Measurements from ENCODE around the gene UBE2E2.

UBE2E2 gene

GRCh38 chr3:23489300-23490158 is 286.4 kb downstream of the UBE2E2 start:
- DNase-seq (ENCODE audit: low read depth), result no peak
- TF ChIP-seq MYC (IDR thresholded peaks at IDR 0.05; ENCODE audit: low read depth, low read length) (no peak), MAX (IDR thresholded peaks at IDR 0.05; ENCODE audit: low read depth, low read length) (no peak), POLR2A (IDR thresholded peaks at IDR 0.05; ENCODE audit: extremely low read depth, insufficient read length) (no peak), CTCF (IDR thresholded peaks at IDR 0.05; ENCODE audit: low read depth, low read length) (no peak)
- H3K4me3 ChIP-seq (ENCODE audit: low read depth, low read length), result no peak overlapping the region

- DNase-seq (ENCODE audit: low read depth), result no peak
- no peak overlapping the region for H3K4me3 ChIP-seq (ENCODE audit: low read depth, low read length)
- TF ChIP-seq MYC (IDR thresholded peaks at IDR 0.05; ENCODE audit: low read depth, low read length) (no peak), POLR2A (IDR thresholded peaks at IDR 0.05; ENCODE audit: extremely low read depth, insufficient read length) (no peak), CTCF (IDR thresholded peaks at IDR 0.05; ENCODE audit: low read depth, low read length) (no peak), MAX (IDR thresholded peaks at IDR 0.05; ENCODE audit: low read depth, low read length) (no peak)
Measured at GRCh38 chr3:23490459-23490858, 287.3 kb downstream of the UBE2E2 start.

GRCh38 chr3:23492057-23492456 is 288.9 kb downstream of the UBE2E2 start:
- H3K4me3 ChIP-seq (ENCODE audit: low read depth, low read length), result no peak overlapping the region
- TF ChIP-seq CTCF (IDR thresholded peaks at IDR 0.05; ENCODE audit: low read depth, low read length) (no peak), MAX (IDR thresholded peaks at IDR 0.05; ENCODE audit: low read depth, low read length) (no peak), MYC (IDR thresholded peaks at IDR 0.05; ENCODE audit: low read depth, low read length) (no peak), POLR2A (IDR thresholded peaks at IDR 0.05; ENCODE audit: extremely low read depth, insufficient read length) (no peak)
- no peak for DNase-seq (ENCODE audit: low read depth)

- no peak overlapping the region for H3K4me3 ChIP-seq (ENCODE audit: low read depth, low read length)
- no peak for TF ChIP-seq POLR2A (IDR thresholded peaks at IDR 0.05; ENCODE audit: extremely low read depth, insufficient read length)
- no peak for TF ChIP-seq MYC (IDR thresholded peaks at IDR 0.05; ENCODE audit: low read depth, low read length)
- no peak for TF ChIP-seq CTCF (IDR thresholded peaks at IDR 0.05; ENCODE audit: low read depth, low read length)
- TF ChIP-seq MAX (IDR thresholded peaks at IDR 0.05; ENCODE audit: low read depth, low read length), result no peak
- no peak for DNase-seq (ENCODE audit: low read depth)
Measured at GRCh38 chr3:23493889-23494288, 290.8 kb downstream of the UBE2E2 start.

- no peak overlapping the region for H3K4me3 ChIP-seq (ENCODE audit: low read depth, low read length)
- no peak for DNase-seq (ENCODE audit: low read depth)
- TF ChIP-seq POLR2A (IDR thresholded peaks at IDR 0.05; ENCODE audit: extremely low read depth, insufficient read length), result no peak
Measured at GRCh38 chr3:23494967-23495366, 291.8 kb downstream of the UBE2E2 start.

GRCh38 chr3:23495507-23495906 is 292.4 kb downstream of the UBE2E2 start:
- no peak for DNase-seq (ENCODE audit: low read depth)
- H3K4me3 ChIP-seq (ENCODE audit: low read depth, low read length), result no peak overlapping the region
- TF ChIP-seq MYC (IDR thresholded peaks at IDR 0.05; ENCODE audit: low read depth, low read length) (no peak), MAX (IDR thresholded peaks at IDR 0.05; ENCODE audit: low read depth, low read length) (no peak), CTCF (IDR thresholded peaks at IDR 0.05; ENCODE audit: low read depth, low read length) (no peak), POLR2A (IDR thresholded peaks at IDR 0.05; ENCODE audit: extremely low read depth, insufficient read length) (no peak)
